H9 (cell line): ENCODE results near the gene SIGLEC12. TPM values are rescaled to one million over a fixed set of nuclear protein-coding genes. Genes with fewer than 3 reads are reported as not detected.

ENCODE experiments used
- DNase-seq: peaks from one replicate; pipeline ENCODE4 v3.0.0-alpha.2; 2017
- H2AFZ ChIP-seq: one replicate; pipeline ENCODE4 v1.6.1; 2013; ENCODE audit warnings: mild to moderate bottlenecking, low read length, control low read depth, moderate library complexity
- H2AK5ac ChIP-seq: 2 replicates; pipeline ENCODE4 v1.6.1; 2013; ENCODE audit warnings: low read length, control low read depth, mixed read lengths; ENCODE audit not compliant: insufficient read length
- H2BK120ac ChIP-seq: one replicate; pipeline ENCODE4 v1.6.1; 2013; ENCODE audit warnings: low read depth, mild to moderate bottlenecking, low read length, control low read depth, inconsistent platforms; ENCODE audit not compliant: poor library complexity, severe bottlenecking
- H2BK12ac ChIP-seq: 2 replicates; pipeline ENCODE4 v1.6.1; 2013; ENCODE audit warnings: low read length, control low read depth, mixed read lengths, low read depth; ENCODE audit not compliant: insufficient read length
- H2BK15ac ChIP-seq: 2 replicates; pipeline ENCODE4 v1.6.1; 2013; ENCODE audit warnings: low read depth, low read length, control low read depth
- H2BK20ac ChIP-seq: one replicate; pipeline ENCODE4 v1.6.1; 2013; ENCODE audit warnings: low read depth, mild to moderate bottlenecking, low read length, control low read depth, inconsistent platforms; ENCODE audit not compliant: poor library complexity, severe bottlenecking
- H2BK5ac ChIP-seq: 2 replicates; pipeline ENCODE4 v1.6.1; 2013; ENCODE audit warnings: low read length, control low read depth, mixed read lengths; ENCODE audit not compliant: insufficient read length
- H3K14ac ChIP-seq: 2 replicates; pipeline ENCODE4 v1.6.1; 2013; ENCODE audit warnings: low read length, control low read depth; ENCODE audit not compliant: insufficient read depth
- H3K18ac ChIP-seq: 2 replicates; pipeline ENCODE4 v1.6.1; 2013; ENCODE audit warnings: low read depth, mild to moderate bottlenecking, mixed read lengths, low read length, control low read depth; ENCODE audit not compliant: insufficient read length
- H3K23ac ChIP-seq: 2 replicates; pipeline ENCODE4 v1.6.1; 2013; ENCODE audit warnings: low read length, control low read depth, mixed read lengths, low read depth; ENCODE audit not compliant: insufficient read length
- H3K23me2 ChIP-seq: 2 replicates; pipeline ENCODE4 v1.6.1; 2013; ENCODE audit warnings: low read depth, mild to moderate bottlenecking, mixed read lengths, low read length, control low read depth; ENCODE audit not compliant: insufficient read length, poor library complexity, severe bottlenecking
- H3K27ac ChIP-seq: 2 replicates; pipeline ENCODE4 v1.5.1; 2013; ENCODE audit warnings: low read length, control low read depth, mixed read lengths, low read depth; ENCODE audit not compliant: insufficient read length
- H3K27me3 ChIP-seq: 2 replicates; pipeline ENCODE4 v1.6.1; 2013; ENCODE audit warnings: low read length, control low read depth, inconsistent platforms; ENCODE audit not compliant: insufficient read depth
- H3K4ac ChIP-seq: 2 replicates; pipeline ENCODE4 v1.6.1; 2013; ENCODE audit warnings: low read depth, mild to moderate bottlenecking, control low read depth, inconsistent platforms, low read length, moderate library complexity
- H3K4me1 ChIP-seq: 2 replicates; pipeline ENCODE4 v1.6.1; 2013; ENCODE audit warnings: low read length, control low read depth, inconsistent platforms; ENCODE audit not compliant: insufficient read depth
- H3K4me2 ChIP-seq: 2 replicates; pipeline ENCODE4 v1.6.1; 2013; ENCODE audit warnings: low read length, control low read depth, mixed read lengths; ENCODE audit not compliant: insufficient read length, insufficient read depth
- H3K56ac ChIP-seq: 2 replicates; pipeline ENCODE4 v1.6.1; 2013; ENCODE audit warnings: low read depth, mild to moderate bottlenecking, mixed read lengths, low read length, control low read depth; ENCODE audit not compliant: insufficient read length
- H3K79me1 ChIP-seq: 2 replicates; pipeline ENCODE4 v1.6.1; 2013; ENCODE audit warnings: low read depth, mild to moderate bottlenecking, moderate library complexity, low read length, control low read depth, inconsistent platforms; ENCODE audit not compliant: insufficient read depth, poor library complexity, severe bottlenecking
- H3K79me2 ChIP-seq: 2 replicates; pipeline ENCODE4 v1.6.1; 2013; ENCODE audit warnings: low read length, control low read depth, inconsistent platforms; ENCODE audit not compliant: insufficient read depth
- H3K9ac ChIP-seq: 2 replicates; pipeline ENCODE4 v1.6.1; 2013; ENCODE audit warnings: low read length, control low read depth, mixed read lengths; ENCODE audit not compliant: insufficient read length; ENCODE audit errors: extremely low read depth
- H3K9me3 ChIP-seq: one replicate; pipeline ENCODE4 v1.6.1; 2013; ENCODE audit warnings: low read depth, low read length, inconsistent platforms; ENCODE audit not compliant: control insufficient read depth
- H3T11ph ChIP-seq: one replicate; pipeline ENCODE4 v1.6.1; 2013; ENCODE audit warnings: mild to moderate bottlenecking, low read length, control low read depth, inconsistent platforms
- H4K20me1 ChIP-seq: one replicate; pipeline ENCODE4 v1.6.1; 2013; ENCODE audit not compliant: control insufficient read depth, insufficient read length, insufficient read depth
- H4K5ac ChIP-seq: 2 replicates; pipeline ENCODE4 v1.6.1; 2013; ENCODE audit warnings: low read depth, mild to moderate bottlenecking, mixed read lengths, low read length, control low read depth; ENCODE audit not compliant: insufficient read length
- H4K8ac ChIP-seq: replicated peaks from 2 replicates; pipeline ENCODE4 v1.6.1; 2013; ENCODE audit warnings: low read length, control low read depth, mixed read lengths, low read depth; ENCODE audit not compliant: insufficient read length
- H4K91ac ChIP-seq: 2 replicates; pipeline ENCODE4 v1.6.1; 2013; ENCODE audit warnings: low read depth, mild to moderate bottlenecking, moderate library complexity, mixed read lengths, low read length, control low read depth; ENCODE audit not compliant: insufficient read length
- H3K27ac Mint-ChIP-seq, 3 experiments: 2 replicates in 2 of 3; 3 replicates in 1 of 3; pipeline ENCODE4 v1.8.0; 2020 to 2021; ENCODE audit warnings: mixed read lengths in 3 of 3, mild to moderate bottlenecking in 1 of 3, moderate library complexity in 1 of 3
- H3K27me3 Mint-ChIP-seq: 2 replicates; pipeline ENCODE4 v1.8.0; 2021; ENCODE audit warnings: low read depth, mild to moderate bottlenecking, moderate library complexity, mixed read lengths
- H3K36me3 Mint-ChIP-seq, 3 experiments: 2 replicates in 2 of 3; 3 replicates in 1 of 3; pipeline ENCODE4 v1.8.0; 2020 to 2021; ENCODE audit warnings: low read depth in 3 of 3, mixed read lengths in 3 of 3; ENCODE audit not compliant: insufficient read depth in 1 of 3
- H3K4me1 Mint-ChIP-seq, 2 experiments: 2 replicates each; pipeline ENCODE4 v1.8.0; 2020; ENCODE audit warnings: mixed read lengths in 2 of 2
- H3K4me3 Mint-ChIP-seq, 2 experiments: 2 replicates in 1 of 2; 3 replicates in 1 of 2; pipeline ENCODE4 v1.8.0; 2020 to 2021; ENCODE audit warnings: mild to moderate bottlenecking in 2 of 2, mixed read lengths in 2 of 2, moderate library complexity in 1 of 2
- H3K9me3 Mint-ChIP-seq, 2 experiments: 2 replicates in 1 of 2; 3 replicates in 1 of 2; pipeline ENCODE4 v1.8.0; 2020; ENCODE audit warnings: mild to moderate bottlenecking in 2 of 2, mixed read lengths in 2 of 2, moderate library complexity in 1 of 2
- CTCF ChIP-seq: fragments of 200-600 bp; sonication (generic); conservative IDR thresholded peaks from 3 replicates; pipeline ENCODE4 v1.8.0; 2021; ENCODE audit warnings: antibody characterized with exemption, mild to moderate bottlenecking
- WGBS: extraction: QIAGEN DNeasy Blood & Tissue Kit; methylation state at CpG from one replicate; pipeline ENCODE4 v1.1.7; 2013; ENCODE audit warnings: missing lambda C conversion rate, low lambda C conversion rate, mixed read lengths; ENCODE audit not compliant: insufficient read length; ENCODE audit errors: extremely low coverage; 5-methylcytosine and 5-hydroxymethylcytosine counted together
- total RNA-seq: library from RNA; stranded (reverse); gene quantifications from 2 replicates; pipeline ENCODE4 v1.2.1, GENCODE V29; 2021

The SIGLEC12 gene
- total RNA-seq, 1 experiment from 2014 or later, result not detected

- Histone ChIP-seq H2BK12ac (no peak overlapping the region), H2AFZ (no peak overlapping the region), H3K14ac (no peak overlapping the region), H3K79me2 (no peaks in the 10 kb centered on the region), H3K27me3 (no peaks in the 10 kb centered on the region), H4K91ac (no peak overlapping the region), H3K18ac (no peak overlapping the region), H3T11ph (no peak overlapping the region), H4K20me1 (no peaks in the 10 kb centered on the region), H4K8ac (no peak overlapping the region), H3K79me1 (no peaks in the 10 kb centered on the region), H3K4me1 (no peaks in the 10 kb centered on the region), H3K4me2 (no peak overlapping the region), H2BK20ac (no peak overlapping the region), H4K5ac (no peak overlapping the region), H2BK120ac (no peak overlapping the region), H3K23me2 (no peaks in the 10 kb centered on the region), H2AK5ac (no peak overlapping the region), H3K4ac (no peak overlapping the region), H3K23ac (no peak overlapping the region), H3K56ac (no peak overlapping the region), H3K9ac (no peak overlapping the region), H2BK15ac (no peak overlapping the region), H3K9me3 (no peaks in the 10 kb centered on the region), H2BK5ac (no peak overlapping the region), H3K27ac (no peak overlapping the region)
- Mint-ChIP-seq H3K4me1 (no peaks in the 10 kb centered on the region), H3K36me3 (peaks cover 0 to 15% (median 4%) of the 10 kb centered on the region in 3 experiments; a peak in 3 of 7 replicates), H3K27me3 (peaks cover 22% of the 10 kb centered on the region), H3K4me3 (no peak overlapping the region), H3K9me3 (peaks cover 51 to 89% of the 10 kb centered on the region in 2 experiments), H3K27ac (no peak overlapping the region)
- peak; percentile 48 for DNase-seq
- no peak for TF ChIP-seq CTCF
- no CpG with 5 or more reads among the region's 14 CpGs for WGBS
These were observed 10.9 kb downstream of the SIGLEC12 start for GRCh38 chr19:51490676-51491075.
